GM12875 (cell line): ENCODE measurements around the gene CUBN.

Source experiments
- H3K4me3 ChIP-seq: one replicate; pipeline ENCODE4 v1.5.1; 2011; ENCODE audit warnings: low read depth, low read length, control low read depth
- CTCF ChIP-seq: IDR thresholded peaks from 2 replicates; pipeline ENCODE4 v1.5.1; 2011; ENCODE audit warnings: low read depth, mild to moderate bottlenecking, control low read depth, inconsistent platforms, low read length, moderate library complexity, borderline replicate concordance; ENCODE audit not compliant: insufficient read depth

Gene CUBN

DNA sequence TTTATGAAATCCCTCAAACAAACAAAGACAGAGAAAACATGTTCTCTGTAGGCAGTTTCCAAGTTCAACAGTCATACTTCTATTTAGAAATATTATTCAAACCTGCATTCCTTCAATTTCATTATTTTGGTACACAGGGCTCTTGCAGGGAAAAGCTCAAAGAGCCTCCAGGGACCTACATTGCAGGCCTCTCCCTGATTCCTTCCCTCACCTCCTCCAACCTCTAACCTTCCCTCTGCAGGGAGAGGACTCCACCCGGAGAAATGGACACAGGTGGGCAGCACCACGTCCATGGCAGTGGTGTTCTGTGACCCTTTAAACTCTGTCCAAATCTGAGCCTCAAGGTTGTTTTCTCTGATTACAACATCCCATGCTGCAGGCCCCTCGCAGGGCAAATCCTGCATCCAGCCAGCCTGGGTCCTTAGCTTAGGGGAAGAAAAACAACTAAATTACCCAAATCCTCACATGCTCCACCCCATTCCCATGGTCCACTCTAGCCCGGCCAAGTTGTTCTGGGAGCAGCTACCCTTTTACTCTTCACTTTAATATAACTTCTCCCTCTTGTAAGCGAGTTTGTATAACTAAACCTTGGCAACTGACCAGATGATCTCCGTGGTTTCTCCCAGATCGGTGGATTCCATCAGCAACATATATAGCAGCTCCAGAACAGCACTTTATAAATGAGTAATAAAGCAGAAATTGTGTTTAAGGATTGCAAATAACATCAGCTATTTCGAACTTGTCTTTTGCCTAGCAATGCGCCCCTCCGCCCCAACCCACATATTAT is 129.8 kb downstream of the CUBN start:
- no peak for TF ChIP-seq CTCF
- no peak overlapping the region for H3K4me3 ChIP-seq

- TF ChIP-seq CTCF, result no peak
- no peak overlapping the region for H3K4me3 ChIP-seq
Observed at GRCh38 chr10:16996530-16996964, 133.1 kb downstream of the CUBN start.

DNA sequence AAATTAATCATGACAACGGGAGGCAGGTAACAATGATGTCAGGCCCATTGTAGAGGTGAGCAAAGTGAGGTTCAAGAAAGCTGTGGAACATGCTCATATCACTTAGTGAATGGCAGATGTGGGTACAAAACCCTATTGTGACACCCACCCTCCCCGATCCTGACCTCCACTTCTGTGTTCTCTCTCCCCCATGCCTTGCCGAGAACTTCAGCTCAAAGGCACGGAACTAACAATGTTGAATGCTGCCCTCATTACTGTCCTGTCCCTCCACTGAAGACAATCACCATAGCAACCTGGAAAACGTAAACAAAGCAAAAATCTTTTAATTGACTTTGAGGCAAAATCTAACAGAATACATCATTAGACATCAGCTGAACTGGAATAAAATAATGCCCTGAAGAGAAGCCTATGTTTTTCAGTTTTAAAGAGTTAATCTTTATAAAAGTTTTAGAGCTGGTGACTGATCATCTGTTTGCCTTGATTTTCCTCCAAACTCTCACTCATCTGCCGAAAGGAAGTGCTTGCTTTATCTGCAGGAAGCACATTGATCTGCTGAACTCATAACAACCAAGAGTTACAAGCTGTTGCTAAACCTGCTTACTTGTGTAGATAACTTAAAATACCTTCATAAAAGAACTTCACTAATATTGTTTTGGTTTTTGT is 133.6 kb downstream of the CUBN start:
- no peak for TF ChIP-seq CTCF
- no peak overlapping the region for H3K4me3 ChIP-seq

GRCh38 chr10:16993186-16993585 is 136.4 kb downstream of the CUBN start:
- H3K4me3 ChIP-seq, result no peak overlapping the region
- no peak for TF ChIP-seq CTCF

DNA sequence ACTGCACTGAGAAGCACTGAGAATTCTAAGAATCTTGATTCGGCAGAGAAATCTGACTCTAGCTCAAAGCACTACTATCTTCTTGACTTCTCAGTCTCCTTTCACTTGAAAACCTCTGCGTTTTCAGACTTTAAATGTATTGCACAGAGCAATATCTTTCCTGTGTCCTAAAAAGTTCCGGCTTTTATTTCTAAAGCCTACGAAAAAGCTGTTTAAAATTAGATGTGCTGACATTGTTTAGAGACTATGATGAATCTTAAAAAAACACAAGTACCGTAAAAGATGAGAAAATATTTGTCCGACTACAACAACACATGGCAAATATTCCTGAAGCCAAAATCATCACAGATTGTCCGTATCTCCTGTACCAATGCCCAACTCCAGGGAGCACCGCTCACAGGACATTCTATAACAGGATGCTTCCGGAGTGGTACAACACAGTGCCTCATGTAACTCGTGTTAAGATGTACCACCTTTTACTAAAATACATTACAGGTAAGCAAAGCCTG is 136.9 kb downstream of the CUBN start:
- no peak overlapping the region for H3K4me3 ChIP-seq

DNA sequence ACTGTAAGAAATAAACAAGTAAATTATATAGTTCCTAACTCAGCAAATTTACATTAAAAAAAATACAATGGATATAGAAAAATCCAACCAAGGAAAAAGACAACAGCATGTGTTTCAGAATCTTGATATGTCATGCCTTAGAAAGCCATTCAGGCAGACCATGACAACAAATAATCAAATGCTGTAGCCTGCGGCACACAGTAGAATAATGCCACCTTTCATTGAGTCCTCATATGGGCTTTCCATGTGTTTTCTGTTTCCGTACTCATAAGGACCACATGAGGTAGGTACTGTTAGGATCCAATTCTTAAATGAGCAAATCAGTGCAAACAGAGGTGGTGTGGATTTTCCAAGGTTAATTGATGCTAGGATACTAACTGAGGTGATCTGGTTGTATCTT is 138.6 kb downstream of the CUBN start:
- TF ChIP-seq CTCF, result no peak
- no peak overlapping the region for H3K4me3 ChIP-seq

More for the DNA sequence above, 136.9 kb downstream of the CUBN start:
- no peak for TF ChIP-seq CTCF
